Amygdala (tissue), 56 donors: ENCODE measurements around the gene GIMAP8.

Experiments
- DNase-seq, 56 donors: peaks; one replicate each; lab custom pipeline; 2025; lab: John Stamatoyannopoulos, UW

Gene GIMAP8

DNA sequence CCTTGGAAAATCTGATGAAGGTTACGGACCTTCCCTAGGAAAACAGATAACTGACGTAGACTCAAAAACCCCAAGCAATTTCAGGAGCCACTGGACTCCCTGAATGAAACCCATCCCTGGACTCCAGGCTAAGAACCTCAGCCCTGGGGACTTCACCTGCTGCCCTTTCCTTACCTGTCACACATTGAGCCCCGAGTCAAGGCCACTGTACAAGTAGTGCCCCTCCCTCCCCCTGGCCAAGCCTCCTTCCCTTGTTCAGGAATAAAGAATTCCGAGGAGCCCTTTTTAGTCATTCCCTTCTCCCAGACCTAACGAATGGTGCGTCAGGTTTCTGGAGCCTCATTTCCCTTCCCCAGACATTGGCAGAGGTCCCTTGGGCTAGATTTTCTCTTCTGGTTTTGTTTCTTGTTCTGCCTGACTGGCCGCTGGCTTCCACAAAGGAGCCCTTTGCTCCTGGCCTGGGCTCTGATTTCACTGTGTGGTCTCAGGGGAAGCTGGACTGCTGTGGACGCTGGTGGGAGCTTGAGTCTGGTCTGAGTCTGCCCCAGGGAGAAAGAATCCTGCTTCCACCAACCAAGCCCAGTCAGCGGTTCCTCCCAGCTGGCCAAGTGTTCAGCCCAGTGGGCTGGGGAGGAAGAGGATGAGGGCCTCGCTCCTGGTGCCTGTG is 39.6 kb upstream of the GIMAP8 start:
- DNase-seq: peak in 6 of 56 donors; percentile 12 to 50 (median 42)

DNA sequence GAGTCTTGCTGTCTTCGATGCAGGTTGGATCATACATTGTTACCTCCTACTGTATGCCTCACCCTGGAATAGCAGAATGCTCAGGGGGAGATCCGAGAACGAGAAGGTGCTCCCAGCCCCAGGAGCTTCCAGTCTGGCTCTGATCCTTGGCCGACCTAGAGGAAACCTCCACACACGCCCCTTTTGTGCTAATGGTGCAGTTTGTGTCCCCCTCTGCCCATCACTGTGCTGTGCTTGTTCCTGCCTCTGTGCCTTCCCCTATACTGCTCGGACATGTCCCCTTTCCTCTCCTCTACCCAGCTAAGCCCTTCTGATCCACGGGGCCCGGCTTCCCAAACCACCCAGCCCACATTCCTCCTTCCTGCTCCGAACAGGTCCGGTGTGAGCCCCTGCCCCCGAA is 38.8 kb upstream of the GIMAP8 start:
- no peak for DNase-seq

DNA sequence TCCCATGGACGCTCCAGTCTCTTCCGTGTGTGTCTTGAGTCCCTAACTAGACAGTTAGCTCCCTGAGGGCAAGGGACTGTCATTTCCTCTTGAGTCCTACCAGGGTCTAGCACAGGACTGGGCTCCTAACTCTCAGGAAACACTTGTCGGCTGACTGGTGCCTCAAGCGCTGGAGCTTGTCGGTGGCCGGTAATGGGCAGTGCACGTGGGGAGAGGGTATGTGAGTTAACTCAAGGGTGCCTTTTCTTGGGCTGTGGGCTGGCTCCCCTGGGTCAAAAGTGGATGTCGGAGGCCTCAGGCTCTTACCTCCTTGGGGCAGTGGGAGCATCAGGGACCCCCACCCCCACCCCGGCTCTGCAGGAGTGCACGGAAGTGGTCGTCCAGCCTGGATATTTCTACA is 38.4 kb upstream of the GIMAP8 start:
- DNase-seq: no peak

DNA sequence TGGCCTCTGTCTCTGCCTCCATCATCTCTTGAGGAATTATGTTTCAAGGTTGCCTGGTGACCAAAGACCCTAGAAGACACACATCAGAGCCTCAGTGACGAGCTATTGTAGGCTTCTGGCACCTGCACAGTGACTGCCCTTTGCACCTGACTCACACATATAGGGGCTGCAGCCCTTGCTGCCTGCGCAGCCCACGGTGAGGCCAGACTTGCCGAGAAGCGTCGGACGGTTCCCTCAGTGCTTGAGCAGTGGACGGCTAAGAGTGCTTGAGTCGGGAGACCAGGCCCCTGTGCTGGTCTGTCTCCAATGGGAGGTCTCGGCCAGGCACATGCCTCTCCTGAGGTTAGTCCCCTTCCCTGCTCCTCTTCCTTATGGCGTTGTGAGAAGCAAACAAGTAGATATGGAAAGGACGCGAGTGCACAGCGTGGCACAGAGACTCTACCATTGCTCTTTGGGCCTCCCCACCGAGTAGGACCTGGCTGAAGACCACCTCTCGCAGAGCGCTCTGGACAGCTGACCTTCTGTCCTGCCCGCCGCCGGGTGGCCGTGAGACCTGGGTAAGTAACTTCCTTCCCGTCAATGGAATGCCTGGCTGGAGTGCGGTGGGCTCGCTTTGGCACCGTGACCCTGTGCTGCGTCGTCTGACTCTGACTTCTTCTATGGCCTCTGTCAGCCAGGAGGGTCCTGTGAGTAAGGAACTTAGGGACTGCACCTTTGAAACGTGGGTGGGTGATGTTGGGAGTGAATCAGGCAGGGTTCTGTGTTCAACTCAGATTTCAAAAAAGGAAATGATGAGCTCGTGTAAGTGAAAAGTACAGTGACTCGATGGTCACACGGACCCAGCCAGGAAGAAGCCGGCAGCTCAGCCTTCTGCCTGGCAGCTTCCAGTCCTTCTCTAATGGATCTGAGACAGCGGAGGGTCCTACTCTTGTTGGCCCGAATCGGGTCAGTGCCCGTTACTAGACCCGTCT is 37.6 kb upstream of the GIMAP8 start:
- no peak for DNase-seq

DNA sequence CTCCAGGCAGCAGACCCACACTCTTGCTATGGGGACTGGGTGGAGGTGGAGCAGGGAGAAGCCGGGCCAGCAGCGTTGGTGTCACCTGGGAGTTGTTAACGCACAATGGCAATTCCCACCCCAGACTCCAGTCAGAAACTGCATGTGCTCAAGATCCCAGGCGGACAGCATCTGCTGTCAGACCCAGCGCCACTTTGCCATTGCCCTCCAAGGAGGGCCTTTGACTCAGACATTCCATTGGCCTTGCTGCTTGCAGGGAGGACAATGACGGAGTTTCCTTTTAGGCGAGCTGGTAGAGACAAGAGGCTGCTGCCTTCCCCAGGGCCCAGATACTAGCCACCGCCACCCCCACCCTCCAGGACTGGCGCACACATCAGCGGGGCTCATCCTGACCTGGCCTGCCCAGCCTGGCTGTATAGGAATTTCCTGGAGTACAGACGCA is 36.8 kb upstream of the GIMAP8 start:
- no peak for DNase-seq

DNA sequence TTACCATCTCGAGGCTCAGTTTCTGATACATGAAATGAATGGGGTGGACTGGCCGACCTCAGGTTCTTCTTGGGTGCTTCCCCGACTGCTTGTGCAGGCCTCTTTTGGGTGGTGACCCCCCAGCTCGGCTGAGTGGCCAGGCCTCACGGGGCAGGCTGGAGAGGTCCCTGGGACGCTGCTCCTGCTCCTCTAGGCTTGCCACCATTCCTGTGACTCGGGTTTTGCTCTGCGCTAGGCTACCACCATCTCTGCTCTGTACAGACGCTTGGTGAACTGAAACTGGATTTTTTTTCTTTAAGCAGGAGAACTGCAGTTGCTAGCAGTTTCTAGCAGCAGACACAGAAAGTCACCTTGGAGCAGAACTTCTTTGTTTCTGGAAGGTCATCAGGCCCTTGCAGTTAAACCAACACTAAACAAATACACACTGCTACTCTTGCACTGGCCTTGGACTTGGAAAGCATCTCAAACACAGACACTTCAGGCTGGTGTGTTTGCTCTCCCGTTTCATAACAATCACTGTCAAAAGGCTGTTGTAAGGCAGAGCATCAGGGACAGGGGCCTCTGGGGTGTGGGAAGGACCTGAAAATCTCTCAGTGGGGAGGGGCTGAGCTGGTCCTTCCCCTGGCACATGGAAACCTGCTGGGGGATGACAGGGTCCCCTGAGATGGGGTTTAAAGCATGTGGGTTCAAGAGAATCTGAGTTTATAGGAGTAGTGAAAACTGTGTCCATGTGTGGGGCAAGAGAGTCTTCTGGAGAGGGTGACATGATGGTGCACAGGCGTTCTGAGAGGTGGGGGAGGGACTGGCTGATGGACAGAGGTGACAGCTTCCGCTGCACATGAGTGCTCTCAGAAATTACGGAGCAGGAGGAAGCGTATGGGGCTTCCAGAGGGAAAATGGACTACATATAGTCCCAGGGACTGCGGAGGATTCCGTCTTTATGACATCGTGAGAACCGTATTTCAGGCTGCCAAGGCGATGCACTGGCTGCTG is 35.0 kb upstream of the GIMAP8 start:
- no peak for DNase-seq

DNA sequence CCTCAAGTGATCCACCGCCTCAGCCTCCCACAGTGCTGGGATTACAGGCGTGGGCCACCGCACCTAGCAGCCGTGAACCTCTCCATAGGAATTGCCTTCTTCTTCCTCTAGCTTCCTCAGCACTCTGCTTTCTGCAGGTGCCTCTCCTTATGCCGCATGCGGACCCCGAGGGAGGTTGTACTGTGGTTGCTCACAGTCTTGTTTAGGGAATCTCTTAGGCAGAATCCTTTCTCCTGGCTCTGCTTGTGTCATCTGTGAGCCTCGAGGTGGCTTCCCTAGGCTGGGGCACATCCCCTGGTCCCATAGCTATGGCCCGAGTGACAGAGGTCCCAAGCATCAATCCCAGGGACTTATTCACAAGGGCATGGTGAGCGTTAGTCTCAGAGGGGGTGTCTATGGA is 33.2 kb upstream of the GIMAP8 start:
- no peak for DNase-seq

DNA sequence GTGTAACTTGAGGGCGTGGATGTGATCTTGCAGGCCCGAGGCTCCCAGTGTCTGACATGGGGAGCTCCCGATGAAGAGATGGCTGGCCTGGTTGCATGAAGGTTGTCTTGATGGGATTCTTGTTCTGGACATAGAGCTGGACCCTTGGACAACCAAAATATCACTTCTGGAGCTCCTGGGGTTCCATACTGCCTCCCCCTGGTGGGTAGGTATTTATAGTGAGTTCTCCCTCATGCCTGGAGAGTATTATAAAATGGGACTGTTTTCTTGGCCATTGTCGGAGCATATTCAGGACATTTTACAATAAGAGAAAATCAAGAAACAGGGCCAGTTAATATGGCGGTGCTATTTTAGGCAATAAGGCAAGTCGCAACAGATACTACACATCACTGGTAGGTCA is 32.6 kb upstream of the GIMAP8 start:
- no peak for DNase-seq

DNA sequence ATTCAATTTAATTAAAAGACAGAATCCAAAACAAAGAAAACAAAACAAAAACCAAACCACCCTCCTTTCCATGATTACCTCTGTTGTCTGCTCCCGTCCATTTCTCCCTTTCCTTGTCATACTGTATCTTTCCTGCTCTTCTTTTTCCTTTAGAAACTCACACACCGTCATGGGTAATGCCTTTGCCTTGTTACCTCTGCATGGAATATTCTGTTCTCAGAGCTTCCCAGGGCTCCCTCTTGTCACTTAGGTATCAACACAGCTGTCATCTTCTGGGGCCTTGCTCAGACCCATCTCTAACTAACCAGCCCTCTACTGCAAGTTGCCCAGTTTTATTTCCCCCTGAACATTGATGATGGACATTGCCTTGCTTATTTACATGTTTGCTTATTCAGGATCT is 30.2 kb upstream of the GIMAP8 start:
- DNase-seq: no peak

DNA sequence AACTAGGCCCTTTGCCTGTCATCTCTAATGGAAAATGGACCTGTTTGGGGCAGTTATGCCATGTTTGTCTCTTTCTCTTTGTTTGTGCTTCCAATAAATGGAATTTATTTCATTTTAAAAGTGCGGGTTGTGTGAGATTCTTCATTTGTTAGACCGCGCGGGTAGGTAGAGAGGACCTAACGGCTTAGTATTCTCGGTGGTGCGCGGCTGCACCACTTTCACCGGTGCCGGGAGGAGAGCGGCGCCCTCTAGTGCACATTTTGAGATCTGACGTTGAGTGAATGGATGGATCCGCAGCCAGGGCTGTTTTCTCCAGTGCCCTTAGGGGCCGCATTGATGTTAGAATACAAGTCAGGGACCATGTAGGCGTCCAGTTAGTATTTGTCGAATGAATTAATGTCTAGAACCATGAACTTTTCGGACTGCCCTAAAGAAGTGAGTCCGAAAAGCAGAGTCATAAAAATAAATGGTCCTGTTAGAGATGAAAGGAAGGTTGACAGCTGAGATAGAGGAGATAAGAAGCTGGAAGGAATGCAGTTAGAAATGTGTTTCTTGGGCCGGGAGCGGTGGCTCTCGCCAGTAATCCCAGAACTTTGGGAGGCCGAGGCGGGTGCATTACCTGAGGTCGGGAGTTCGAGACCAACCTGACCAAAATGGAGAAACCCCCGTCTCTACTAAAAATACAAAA is 29.3 kb upstream of the GIMAP8 start:
- peak in 46 of 56 donors; percentile 22 to 87 (median 58) for DNase-seq

DNA sequence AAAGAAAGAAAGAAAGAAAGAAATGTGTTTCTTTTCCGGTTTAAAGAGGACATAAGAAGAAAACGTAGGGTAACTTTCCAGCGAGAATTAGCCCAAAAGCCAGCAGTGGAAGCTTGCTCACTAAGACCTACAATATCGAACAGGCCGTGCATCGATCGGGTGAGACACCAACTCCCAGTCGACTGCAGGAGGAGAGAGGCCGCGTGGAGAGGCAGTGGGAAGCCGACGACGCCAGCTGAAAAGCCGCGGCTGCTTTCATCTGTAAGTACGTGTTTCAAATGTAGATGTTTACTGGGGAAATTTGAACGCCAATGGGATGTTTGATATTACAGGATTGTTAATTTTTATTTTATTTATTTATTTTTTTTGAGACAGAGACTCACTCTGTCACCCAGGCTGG is 28.6 kb upstream of the GIMAP8 start:
- no peak for DNase-seq

DNA sequence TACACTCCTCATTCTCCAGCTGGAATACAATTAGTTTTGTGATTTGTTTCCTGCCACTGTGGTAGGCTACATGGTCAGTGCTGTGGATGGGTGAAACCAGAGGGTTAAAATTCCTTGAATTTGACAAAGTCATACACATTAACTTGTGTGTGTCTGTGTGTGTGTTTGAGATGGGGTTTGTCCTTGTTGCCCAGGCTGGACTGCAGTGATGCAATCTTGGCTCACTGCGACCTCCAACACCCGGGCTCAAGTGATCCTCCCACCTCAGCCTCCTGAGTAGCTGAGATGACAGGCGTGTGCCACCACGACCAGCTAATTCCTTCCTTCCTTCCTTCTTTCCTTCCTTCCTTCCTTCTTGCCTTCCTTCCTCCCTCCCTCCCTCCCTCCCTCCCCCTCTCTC is 24.8 kb upstream of the GIMAP8 start:
- DNase-seq: no peak

DNA sequence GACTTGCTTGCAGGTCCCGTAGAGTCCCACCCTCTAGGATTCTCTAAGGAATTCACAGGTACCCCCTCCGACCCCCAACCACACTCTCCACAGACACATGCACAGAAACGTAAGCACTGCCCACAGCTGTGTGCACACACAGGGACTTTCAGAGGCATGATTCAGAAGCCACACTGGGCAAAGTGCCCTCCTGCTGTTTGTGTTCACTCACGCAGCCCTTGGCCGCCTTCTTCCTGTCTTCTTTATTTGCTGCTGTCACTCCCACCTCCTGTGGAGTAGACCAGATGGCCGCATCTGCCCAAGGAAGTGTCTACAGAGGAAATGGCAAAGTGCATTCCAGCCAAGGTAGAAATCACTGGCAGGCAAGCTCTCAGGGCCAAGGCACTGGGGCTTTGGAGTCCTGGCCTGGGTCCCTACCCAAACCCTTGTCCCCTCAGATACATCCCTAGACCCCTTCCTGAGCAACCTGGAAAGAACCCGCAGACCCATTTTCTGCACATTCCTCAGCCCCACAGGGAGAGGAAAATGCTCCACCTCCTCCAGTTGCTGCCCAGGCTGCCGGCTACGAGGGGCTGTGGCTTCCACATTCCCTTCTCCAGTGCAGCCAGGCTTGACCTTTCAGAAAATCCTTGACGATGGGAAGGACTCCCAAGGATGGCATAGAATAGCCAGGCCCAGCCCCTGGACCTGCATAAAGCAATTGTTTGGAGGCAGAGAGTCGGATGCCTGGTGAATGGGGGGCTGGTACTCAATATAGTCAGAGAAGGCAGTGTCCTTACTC is 21.6 kb upstream of the GIMAP8 start:
- DNase-seq: peak in 5 of 56 donors; percentile 11 to 40 (median 25)

DNA sequence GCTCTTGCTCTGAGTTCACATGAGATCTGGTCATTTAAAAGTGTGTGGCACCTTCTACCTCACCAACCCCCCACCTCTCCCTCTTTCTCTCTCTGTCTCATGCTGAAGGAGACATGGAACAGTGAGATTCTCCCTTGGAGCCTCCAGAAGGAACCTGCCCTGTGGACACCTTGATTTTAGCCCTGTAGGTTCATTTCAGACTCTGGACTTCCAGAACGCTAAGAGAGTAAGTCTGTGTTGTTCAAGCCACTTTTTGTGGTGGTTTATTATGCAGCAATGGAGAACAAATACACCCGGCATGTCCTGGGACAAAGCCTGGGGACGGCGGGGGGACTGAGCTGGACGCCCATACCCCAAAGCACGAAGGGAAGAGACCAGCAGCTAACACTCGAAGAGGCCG is 20.7 kb upstream of the GIMAP8 start:
- no peak for DNase-seq

DNA sequence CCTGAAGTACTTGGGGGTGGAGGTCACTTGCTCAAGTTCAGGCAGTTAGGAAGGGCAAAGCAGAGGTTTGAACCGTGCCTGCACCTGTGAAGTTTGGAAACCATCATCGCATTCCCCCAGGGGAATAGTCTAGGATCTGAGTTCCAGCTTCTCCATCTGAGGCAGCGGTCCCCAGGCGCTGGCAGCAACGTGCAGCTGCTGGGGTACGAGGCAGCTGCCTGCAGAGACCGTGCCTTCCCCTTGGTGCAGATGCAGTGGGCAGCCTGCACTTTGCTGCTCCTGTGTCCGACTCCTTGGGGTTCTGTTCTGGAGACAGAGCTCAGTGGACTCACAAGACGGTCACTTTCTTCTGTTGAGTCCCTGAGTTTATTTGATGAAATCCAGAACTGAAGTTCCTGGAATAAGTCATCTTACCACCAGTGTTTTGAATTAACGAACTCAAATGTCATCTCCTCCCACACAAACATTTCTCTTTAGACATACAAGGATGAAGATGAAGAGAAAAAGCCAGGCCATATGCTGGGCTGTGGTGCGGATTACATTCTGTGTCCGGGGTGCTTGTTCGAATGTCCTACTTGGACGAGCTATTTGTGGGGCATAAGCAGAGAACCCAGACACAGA is 19.9 kb upstream of the GIMAP8 start:
- DNase-seq: no peak

DNA sequence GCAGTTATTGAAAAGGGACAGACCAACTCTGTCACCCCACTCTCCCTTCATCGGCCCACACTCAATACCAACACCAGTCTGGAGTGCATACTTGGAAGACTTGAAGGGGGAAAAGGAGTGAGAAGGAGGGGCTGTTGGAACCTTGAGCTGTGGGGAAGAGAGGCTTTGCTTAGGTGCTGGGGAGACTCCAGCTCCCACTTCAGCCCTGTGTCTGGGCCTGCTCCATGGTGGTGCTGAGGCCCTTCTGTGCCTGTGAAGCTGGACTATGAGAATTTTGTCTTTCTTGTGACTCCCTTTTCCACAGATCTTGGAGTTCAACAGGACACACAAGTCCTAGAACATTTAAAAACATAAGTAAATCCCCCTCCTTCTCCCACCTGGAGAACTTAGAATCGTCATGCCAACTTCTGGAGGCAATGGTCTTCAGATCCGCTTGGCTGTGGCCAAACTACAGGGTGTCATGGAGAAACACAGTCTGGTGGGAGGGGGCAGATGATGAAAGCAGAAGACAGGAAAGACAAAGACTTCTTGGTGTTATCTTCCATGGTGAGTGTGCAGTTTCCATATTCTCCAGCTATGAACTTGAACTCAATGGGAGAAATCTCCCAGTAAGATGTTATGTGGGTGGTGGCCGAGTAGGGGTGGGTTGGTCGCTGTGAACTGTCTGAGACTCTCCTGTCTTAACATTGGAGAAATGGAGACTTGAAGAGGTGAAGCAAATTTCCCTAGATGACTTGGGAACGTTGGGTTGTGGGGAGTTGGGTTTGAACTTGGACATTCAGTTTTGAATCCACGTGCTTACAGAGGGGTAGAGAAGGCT is 18.4 kb upstream of the GIMAP8 start:
- DNase-seq: no peak

DNA sequence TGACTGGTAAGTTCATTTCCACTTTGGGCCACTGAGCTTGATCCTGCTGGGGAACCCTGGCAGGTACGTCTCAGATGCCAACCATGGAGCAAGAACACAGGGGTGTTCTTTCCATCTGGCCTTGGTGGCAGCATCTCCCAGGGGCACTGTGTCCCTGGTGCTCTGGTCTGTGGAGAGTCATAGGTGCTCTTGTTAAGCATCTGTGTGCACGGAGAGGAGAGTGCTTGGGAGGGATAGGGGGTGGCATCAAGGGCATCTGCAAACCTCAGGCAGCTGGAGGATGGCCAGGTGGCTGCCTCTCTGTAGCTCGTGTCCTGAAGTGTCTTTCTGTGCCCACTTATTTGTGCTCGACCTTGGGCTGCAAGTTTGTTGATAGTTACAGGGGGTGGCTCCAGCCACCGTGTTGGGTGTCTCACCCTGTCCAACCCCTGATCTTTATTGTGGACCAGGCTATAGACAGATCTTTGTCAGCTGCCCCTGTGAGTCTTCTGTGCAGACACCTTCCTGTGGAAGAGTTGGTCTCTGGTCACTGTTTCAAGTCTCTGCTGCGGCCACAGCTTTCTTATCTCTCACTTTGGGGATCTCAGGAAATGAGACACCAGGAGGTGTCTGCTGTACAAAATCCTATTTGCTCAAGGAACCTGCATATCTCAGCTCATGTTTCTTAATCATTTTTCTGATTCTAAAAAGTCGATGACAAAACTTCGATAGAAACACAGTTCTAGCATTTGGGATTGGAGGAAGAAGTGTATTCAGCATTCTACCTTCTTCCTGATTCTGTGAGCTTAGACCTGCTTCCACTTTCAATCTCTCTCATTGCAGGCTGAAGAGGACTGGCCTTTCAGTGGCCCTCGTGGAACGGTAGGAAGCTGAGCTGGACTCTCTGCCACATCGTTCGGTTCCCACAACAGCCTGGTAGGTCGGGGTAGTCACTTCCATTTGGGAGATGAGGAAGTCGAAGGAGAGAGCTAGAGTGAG is 17.2 kb upstream of the GIMAP8 start:
- DNase-seq: no peak
